ENCODE measurements around the gene RIPOR2. TPM values are rescaled to one million over a fixed set of nuclear protein-coding genes. Genes with fewer than 3 reads are reported as not detected.

The RIPOR2 gene
- total RNA-seq, 1 experiment from 2014 or later: 5.0 TPM

DNA sequence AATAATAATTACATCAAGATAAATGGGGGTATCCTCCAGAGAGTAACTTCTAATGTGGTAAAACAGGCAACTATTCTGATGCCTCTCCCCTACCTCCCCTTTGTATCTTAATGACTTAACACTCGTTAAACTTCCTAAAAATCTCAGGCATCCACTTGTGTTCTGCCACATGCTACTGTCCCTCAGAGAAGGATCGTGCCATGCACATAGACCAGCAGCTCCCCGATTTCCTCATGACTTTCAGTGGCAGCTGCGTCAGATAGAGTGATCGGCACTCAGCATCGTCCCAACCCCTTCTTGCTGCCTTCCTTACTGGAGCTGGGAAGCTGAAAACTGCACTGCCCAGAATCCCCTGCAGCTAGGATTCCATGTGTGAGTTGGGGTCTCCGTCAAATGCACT, 32.1 kb downstream of the RIPOR2 start:
- Histone ChIP-seq H2AK5ac (ENCODE audit: insufficient read length, low read length) (no peak overlapping the region), H2BK12ac (ENCODE audit: insufficient read length, low read depth, low read length) (no peak overlapping the region), H3K14ac (ENCODE audit: insufficient read depth, low read length) (no peak overlapping the region), H3K79me1 (ENCODE audit: insufficient read depth, low read depth, low read length, poor library complexity, severe bottlenecking) (no peaks in the 10 kb centered on the region), H2BK20ac (ENCODE audit: low read depth, low read length, poor library complexity, severe bottlenecking) (no peak overlapping the region), H3K9ac (ENCODE audit: extremely low read depth, insufficient read length, low read length) (no peak overlapping the region), H2BK15ac (ENCODE audit: low read depth, low read length) (no peak overlapping the region), H3K4ac (ENCODE audit: low read depth, low read length) (no peak overlapping the region), H3K4me2 (ENCODE audit: insufficient read depth, insufficient read length, low read length) (no peak overlapping the region), H4K8ac (replicated peaks; ENCODE audit: insufficient read length, low read depth, low read length) (no peak overlapping the region), H3T11ph (ENCODE audit: low read length) (no peak overlapping the region), H4K91ac (ENCODE audit: insufficient read length, low read depth, low read length) (no peak overlapping the region), H2BK120ac (ENCODE audit: low read depth, low read length, poor library complexity, severe bottlenecking) (no peak overlapping the region), H3K23ac (ENCODE audit: insufficient read length, low read depth, low read length) (no peak overlapping the region), H2AFZ (ENCODE audit: low read length) (no peak overlapping the region), H4K5ac (ENCODE audit: insufficient read length, low read depth, low read length) (no peak overlapping the region), H4K20me1 (ENCODE audit: control insufficient read depth, insufficient read depth, insufficient read length) (no peaks in the 10 kb centered on the region), H2BK5ac (ENCODE audit: insufficient read length, low read length) (no peak overlapping the region), H3K18ac (ENCODE audit: insufficient read length, low read depth, low read length) (no peak overlapping the region), H3K9me3 (ENCODE audit: control insufficient read depth, low read depth, low read length) (no peaks in the 10 kb centered on the region), H3K27me3 (ENCODE audit: insufficient read depth, low read length) (no peaks in the 10 kb centered on the region), H3K4me1 (ENCODE audit: insufficient read depth, low read length) (peaks cover 2% of the 10 kb centered on the region; the same call in 1 of the 2 replicates), H3K79me2 (ENCODE audit: insufficient read depth, low read length) (no peaks in the 10 kb centered on the region), H3K23me2 (ENCODE audit: insufficient read length, low read depth, low read length, poor library complexity, severe bottlenecking) (no peaks in the 10 kb centered on the region), H3K56ac (ENCODE audit: insufficient read length, low read depth, low read length) (no peak overlapping the region), H3K27ac (ENCODE audit: insufficient read length, low read depth, low read length) (no peak overlapping the region)
- no peaks in the 10 kb centered on the region; a peak in 1 of 5 replicates for H3K9me3 Mint-ChIP-seq
- TF ChIP-seq, protein P1, sequence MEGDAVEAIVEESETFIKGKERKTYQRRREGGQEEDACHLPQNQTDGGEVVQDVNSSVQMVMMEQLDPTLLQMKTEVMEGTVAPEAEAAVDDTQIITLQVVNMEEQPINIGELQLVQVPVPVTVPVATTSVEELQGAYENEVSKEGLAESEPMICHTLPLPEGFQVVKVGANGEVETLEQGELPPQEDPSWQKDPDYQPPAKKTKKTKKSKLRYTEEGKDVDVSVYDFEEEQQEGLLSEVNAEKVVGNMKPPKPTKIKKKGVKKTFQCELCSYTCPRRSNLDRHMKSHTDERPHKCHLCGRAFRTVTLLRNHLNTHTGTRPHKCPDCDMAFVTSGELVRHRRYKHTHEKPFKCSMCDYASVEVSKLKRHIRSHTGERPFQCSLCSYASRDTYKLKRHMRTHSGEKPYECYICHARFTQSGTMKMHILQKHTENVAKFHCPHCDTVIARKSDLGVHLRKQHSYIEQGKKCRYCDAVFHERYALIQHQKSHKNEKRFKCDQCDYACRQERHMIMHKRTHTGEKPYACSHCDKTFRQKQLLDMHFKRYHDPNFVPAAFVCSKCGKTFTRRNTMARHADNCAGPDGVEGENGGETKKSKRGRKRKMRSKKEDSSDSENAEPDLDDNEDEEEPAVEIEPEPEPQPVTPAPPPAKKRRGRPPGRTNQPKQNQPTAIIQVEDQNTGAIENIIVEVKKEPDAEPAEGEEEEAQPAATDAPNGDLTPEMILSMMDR (conservative IDR thresholded peaks at IDR 0.05): no peak
- H3K4me1 Mint-ChIP-seq: peaks cover 19 to 20% of the 10 kb centered on the region in 2 experiments
- H3K27ac Mint-ChIP-seq: no peak overlapping the region
- no CpG with 5 or more reads among the region's 7 CpGs for WGBS (ENCODE audit: extremely low coverage, insufficient read length, low lambda C conversion rate)
- DNase-seq: no peak
- peaks cover 0 to 11% (median 0%) of the 10 kb centered on the region in 3 experiments; a peak in 2 of 7 replicates for H3K36me3 Mint-ChIP-seq (ENCODE audit: insufficient read depth in 1 of 3, low read depth in 3 of 3)
- H3K4me3 Mint-ChIP-seq: no peak overlapping the region
- H3K27me3 Mint-ChIP-seq (ENCODE audit: low read depth): peaks cover 7% of the 10 kb centered on the region

Data from H9 (cell line).